Measurements from ENCODE around the gene PACS1. TPM values are rescaled to one million over a fixed set of nuclear protein-coding genes. Genes with fewer than 3 reads are reported as not detected.

PACS1 gene
- polyA plus RNA-seq, 3 donors, result 48.0 to 59.2 (median 53.1) TPM

GRCh38 chr11:66119348-66120133 is 49.5 kb downstream of the PACS1 start:
- no peak for DNase-seq (ENCODE audit: extremely low read depth in 1 of 11, low read depth in 9 of 11, low spot score in 4 of 11)

GRCh38 chr11:66121466-66121865 is 51.4 kb downstream of the PACS1 start:
- DNase-seq (ENCODE audit: extremely low read depth in 1 of 11, low read depth in 9 of 11, low spot score in 4 of 11), result no peak

GRCh38 chr11:66123902-66124301 is 53.8 kb downstream of the PACS1 start:
- no peak for DNase-seq (ENCODE audit: extremely low read depth in 1 of 11, low read depth in 9 of 11, low spot score in 4 of 11)

- DNase-seq (ENCODE audit: extremely low read depth in 1 of 11, low read depth in 9 of 11, low spot score in 4 of 11), result no peak
Measured at GRCh38 chr11:66124564-66124963, 54.5 kb downstream of the PACS1 start.

GRCh38 chr11:66126064-66126463 is 56.0 kb downstream of the PACS1 start:
- DNase-seq (ENCODE audit: extremely low read depth in 1 of 11, low read depth in 9 of 11, low spot score in 4 of 11), result no peak

- peak in 10 of 11 donors; percentile 20 to 68 (median 42) for DNase-seq (ENCODE audit: extremely low read depth in 1 of 11, low read depth in 9 of 11, low spot score in 4 of 11)
Measured at GRCh38 chr11:66126808-66127555, 56.9 kb downstream of the PACS1 start.

- DNase-seq (ENCODE audit: extremely low read depth in 1 of 11, low read depth in 9 of 11, low spot score in 4 of 11), result no peak
Measured at GRCh38 chr11:66130978-66131377, 60.9 kb downstream of the PACS1 start.

- no peak for DNase-seq (ENCODE audit: extremely low read depth in 1 of 11, low read depth in 9 of 11, low spot score in 4 of 11)
Measured at GRCh38 chr11:66131937-66132632, 62.0 kb downstream of the PACS1 start.

GRCh38 chr11:66133216-66133775 is 63.2 kb downstream of the PACS1 start:
- no peak for DNase-seq (ENCODE audit: extremely low read depth in 1 of 11, low read depth in 9 of 11, low spot score in 4 of 11)

GRCh38 chr11:66136752-66137123 is 66.7 kb downstream of the PACS1 start:
- DNase-seq (ENCODE audit: extremely low read depth in 1 of 11, low read depth in 9 of 11, low spot score in 4 of 11), result no peak

GRCh38 chr11:66139817-66140404 is 69.8 kb downstream of the PACS1 start:
- DNase-seq (ENCODE audit: extremely low read depth in 1 of 11, low read depth in 9 of 11, low spot score in 4 of 11), result no peak

GRCh38 chr11:66142370-66143263 is 72.5 kb downstream of the PACS1 start:
- DNase-seq (ENCODE audit: extremely low read depth in 1 of 11, low read depth in 9 of 11, low spot score in 4 of 11), result no peak

GRCh38 chr11:66143264-66143566 is 73.1 kb downstream of the PACS1 start:
- no peak for DNase-seq (ENCODE audit: extremely low read depth in 1 of 11, low read depth in 9 of 11, low spot score in 4 of 11)

GRCh38 chr11:66143996-66144678 is 74.1 kb downstream of the PACS1 start:
- DNase-seq (ENCODE audit: extremely low read depth in 1 of 11, low read depth in 9 of 11, low spot score in 4 of 11), result no peak

- no peak for DNase-seq (ENCODE audit: extremely low read depth in 1 of 11, low read depth in 9 of 11, low spot score in 4 of 11)
Measured at GRCh38 chr11:66146074-66146473, 76.0 kb downstream of the PACS1 start.

GRCh38 chr11:66146940-66147339 is 76.9 kb downstream of the PACS1 start:
- no peak for DNase-seq (ENCODE audit: extremely low read depth in 1 of 11, low read depth in 9 of 11, low spot score in 4 of 11)

GRCh38 chr11:66150140-66150539 is 80.1 kb downstream of the PACS1 start:
- DNase-seq (ENCODE audit: extremely low read depth in 1 of 11, low read depth in 9 of 11, low spot score in 4 of 11), result no peak

- no peak for DNase-seq (ENCODE audit: extremely low read depth in 1 of 11, low read depth in 9 of 11, low spot score in 4 of 11)
Measured at GRCh38 chr11:66150725-66151124, 80.7 kb downstream of the PACS1 start.
